ENCODE measurements around the gene PER2. TPM values are rescaled to one million over a fixed set of nuclear protein-coding genes. Genes with fewer than 3 reads are reported as not detected.

The PER2 gene
- total RNA-seq, 1 experiment from 2014 or later, result 5.8 TPM

- no peaks in the 10 kb centered on the region for H3K9me3 ChIP-seq (replicated peaks)
- no peaks in the 10 kb centered on the region for H3K36me3 ChIP-seq
- peaks cover 4% of the 10 kb centered on the region; the same call in 1 of the 2 replicates for H3K27me3 ChIP-seq (replicated peaks)
- no peak overlapping the region for H3K27ac ChIP-seq
- no peak overlapping the region for H3K4me3 ChIP-seq
- no peak for DNase-seq (ENCODE audit: low read depth in 1 of 2, low spot score in 2 of 2)
- H3K4me1 ChIP-seq (replicated peaks), result peaks cover 4% of the 10 kb centered on the region; the same call in 1 of the 2 replicates
Measured at GRCh38 chr2:238225911-238226697, 62.3 kb downstream of the PER2 start.

DNA sequence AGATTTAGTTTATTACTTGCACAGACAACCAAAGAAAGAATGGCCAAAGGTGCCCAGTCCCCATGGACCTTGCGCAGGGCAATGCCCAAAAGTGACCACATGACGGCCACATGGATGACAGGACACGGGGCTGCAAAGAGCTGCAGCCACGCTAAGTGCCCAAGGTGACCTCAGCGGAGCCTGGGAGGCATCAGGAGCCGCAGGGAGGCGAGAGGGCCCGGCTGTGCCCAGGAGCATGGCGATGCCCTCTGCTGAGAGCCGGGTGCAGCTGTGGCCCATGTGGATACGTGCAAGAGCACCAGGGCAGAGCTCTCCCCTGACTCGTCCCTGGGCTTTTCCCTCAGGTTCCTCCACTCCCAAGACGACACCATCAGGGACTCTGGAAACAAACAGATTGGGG, 63.3 kb downstream of the PER2 start:
- Histone ChIP-seq H3K9me3 (replicated peaks) (no peaks in the 10 kb centered on the region), H3K4me1 (replicated peaks) (peaks cover 10% of the 10 kb centered on the region; the same call in 1 of the 2 replicates), H3K4me3 (no peak overlapping the region), H3K27ac (no peak overlapping the region), H3K27me3 (replicated peaks) (no peaks in the 10 kb centered on the region; the same call in 1 of the 2 replicates), H3K36me3 (no peaks in the 10 kb centered on the region)
- DNase-seq (ENCODE audit: low read depth in 1 of 2, low spot score in 2 of 2), result no peak

GRCh38 chr2:238224356-238225035, 63.9 kb downstream of the PER2 start:
- DNase-seq (ENCODE audit: low read depth in 1 of 2, low spot score in 2 of 2), result no peak

DNA sequence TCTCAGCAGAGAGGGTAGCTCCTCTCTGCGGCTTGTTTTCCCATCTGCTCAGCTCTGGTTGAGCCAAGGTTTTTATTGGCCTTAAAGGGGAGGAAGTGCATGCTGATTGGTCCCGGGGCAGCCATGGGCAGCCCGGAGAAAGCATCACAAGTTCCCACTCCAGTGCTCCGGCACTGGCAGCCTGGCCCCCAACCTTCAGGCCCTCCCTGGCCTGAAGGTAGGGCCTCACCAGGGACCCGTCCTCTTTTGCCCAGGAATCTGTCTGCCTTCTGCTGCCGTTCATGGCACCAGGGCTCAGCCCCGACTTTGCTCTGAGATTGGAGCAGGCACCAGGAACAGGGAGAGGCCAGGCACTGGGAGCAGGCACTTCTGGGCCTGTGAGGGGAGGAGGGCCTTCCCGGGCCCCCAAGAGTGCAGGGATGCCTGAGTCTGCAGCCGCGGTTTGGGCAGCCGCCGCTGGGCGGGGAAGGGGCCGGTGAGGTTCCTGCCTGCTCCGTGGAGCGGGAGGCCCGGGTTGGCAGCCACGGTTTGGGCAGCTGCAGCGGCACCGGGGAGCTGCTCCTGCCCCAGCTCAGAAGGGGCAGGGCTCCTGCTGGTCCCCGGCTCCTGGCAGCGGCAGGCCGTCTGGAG, 67.4 kb downstream of the PER2 start:
- Histone ChIP-seq H3K36me3 (no peaks in the 10 kb centered on the region), H3K27ac (no peak overlapping the region), H3K27me3 (replicated peaks) (no peaks in the 10 kb centered on the region), H3K4me3 (peak overlapping the region; percentile 15), H3K9me3 (replicated peaks) (no peaks in the 10 kb centered on the region), H3K4me1 (replicated peaks) (peaks cover 10% of the 10 kb centered on the region; the same call in 1 of the 2 replicates)
- no peak for DNase-seq (ENCODE audit: low read depth in 1 of 2, low spot score in 2 of 2)

More at GRCh38 chr2:238224356-238225035, 63.9 kb downstream of the PER2 start:
- Histone ChIP-seq H3K9me3 (replicated peaks) (no peaks in the 10 kb centered on the region), H3K27ac (no peak overlapping the region), H3K36me3 (no peaks in the 10 kb centered on the region), H3K4me1 (replicated peaks) (peaks cover 10% of the 10 kb centered on the region; the same call in 1 of the 2 replicates), H3K4me3 (no peak overlapping the region), H3K27me3 (replicated peaks) (no peaks in the 10 kb centered on the region; the same call in 1 of the 2 replicates)

GRCh38 chr2:238220274-238220891, 68.0 kb downstream of the PER2 start:
- peaks cover 10% of the 10 kb centered on the region; the same call in 1 of the 2 replicates for H3K4me1 ChIP-seq (replicated peaks)

GRCh38 chr2:238216651-238217184, 71.7 kb downstream of the PER2 start:
- no peak overlapping the region for H3K27ac ChIP-seq
- no peak for DNase-seq (ENCODE audit: low read depth in 1 of 2, low spot score in 2 of 2)
- H3K36me3 ChIP-seq, result no peaks in the 10 kb centered on the region
- H3K9me3 ChIP-seq (replicated peaks), result no peaks in the 10 kb centered on the region
- H3K4me3 ChIP-seq, result no peak overlapping the region
- H3K4me1 ChIP-seq (replicated peaks), result peaks cover 10% of the 10 kb centered on the region; the same call in 1 of the 2 replicates
- H3K27me3 ChIP-seq (replicated peaks), result peaks cover 9% of the 10 kb centered on the region; the same call in 1 of the 2 replicates

More at GRCh38 chr2:238220274-238220891, 68.0 kb downstream of the PER2 start:
- no peak for DNase-seq (ENCODE audit: low read depth in 1 of 2, low spot score in 2 of 2)
- H3K4me3 ChIP-seq, result no peak overlapping the region
- H3K36me3 ChIP-seq, result no peaks in the 10 kb centered on the region
- H3K27ac ChIP-seq, result no peak overlapping the region
- no peaks in the 10 kb centered on the region for H3K9me3 ChIP-seq (replicated peaks)
- no peaks in the 10 kb centered on the region for H3K27me3 ChIP-seq (replicated peaks)

DNA sequence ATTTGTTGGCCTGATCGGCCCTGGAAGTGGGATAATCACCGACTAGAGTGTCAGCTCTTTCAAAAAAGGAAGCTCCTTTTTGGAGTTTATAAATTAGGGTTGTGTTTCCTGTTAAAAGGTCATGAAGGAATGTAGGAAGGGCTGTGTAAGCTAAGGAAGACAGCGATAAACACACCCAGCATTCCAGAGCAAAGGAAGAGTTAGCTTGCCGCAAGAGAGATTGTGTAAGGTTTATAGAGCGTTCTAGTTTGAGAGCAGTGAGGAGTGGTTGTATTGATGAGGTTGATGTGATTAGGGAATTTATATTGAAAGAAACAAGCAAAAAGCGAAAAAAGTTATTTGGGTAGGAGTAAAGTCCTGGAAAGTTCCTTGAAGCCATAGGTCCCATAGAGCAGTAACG, 81.4 kb downstream of the PER2 start:
- Histone ChIP-seq H3K4me1 (replicated peaks) (peaks cover 9% of the 10 kb centered on the region), H3K4me3 (no peak overlapping the region), H3K27me3 (replicated peaks) (peaks cover 23% of the 10 kb centered on the region), H3K36me3 (peaks cover 11% of the 10 kb centered on the region), H3K9me3 (replicated peaks) (peaks cover 6% of the 10 kb centered on the region; the same call in 1 of the 2 replicates), H3K27ac (no peak overlapping the region)
- no peak for DNase-seq (ENCODE audit: low read depth in 1 of 2, low spot score in 2 of 2)

GRCh38 chr2:238203973-238204683, 84.3 kb downstream of the PER2 start:
- Histone ChIP-seq H3K36me3 (peaks cover 23% of the 10 kb centered on the region), H3K4me3 (peak overlapping the region; percentile 100), H3K9me3 (replicated peaks) (peaks cover 6% of the 10 kb centered on the region; the same call in 1 of the 2 replicates), H3K27me3 (replicated peaks) (peaks cover 5% of the 10 kb centered on the region; the same call in 1 of the 2 replicates), H3K27ac (peak overlapping the region; percentile 67), H3K4me1 (replicated peaks) (peaks cover 17% of the 10 kb centered on the region)
- no peak for DNase-seq (ENCODE audit: low read depth in 1 of 2, low spot score in 2 of 2)

GRCh38 chr2:238203094-238203972, 85.1 kb downstream of the PER2 start, which contains the start of gene ILKAP:
Gene ILKAP (minus strand): TSS chr2:238203695. CDS start chr2:238203553, 142 bp downstream.
- H3K4me3 ChIP-seq, result peak within 1 kb of the TSS; percentile 100
- H3K27me3 ChIP-seq (replicated peaks), result peaks cover 5% of the 10 kb centered on the region; the same call in 1 of the 2 replicates
- peak; percentile 74 to 87 for DNase-seq (ENCODE audit: low read depth in 1 of 2, low spot score in 2 of 2)

GRCh38 chr2:238202326-238203093, 85.9 kb downstream of the PER2 start:
- Histone ChIP-seq H3K9me3 (replicated peaks) (peaks cover 4% of the 10 kb centered on the region; the same call in 1 of the 2 replicates), H3K4me1 (replicated peaks) (peaks cover 17% of the 10 kb centered on the region), H3K4me3 (peak overlapping the region; percentile 100), H3K27ac (peak overlapping the region; percentile 62), H3K27me3 (replicated peaks) (no peaks in the 10 kb centered on the region), H3K36me3 (peaks cover 27% of the 10 kb centered on the region)
- peak in 1 of 2 experiments; percentile 23 for DNase-seq (ENCODE audit: low read depth in 1 of 2, low spot score in 2 of 2)

More at GRCh38 chr2:238203094-238203972, 85.1 kb downstream of the PER2 start, which contains the start of gene ILKAP:
- Histone ChIP-seq H3K9me3 (replicated peaks) (peaks cover 6% of the 10 kb centered on the region; the same call in 1 of the 2 replicates), H3K4me1 (replicated peaks) (peaks cover 17% of the 10 kb centered on the region), H3K27ac (peak within 1 kb of the TSS; percentile 67), H3K36me3 (peaks cover 27% of the 10 kb centered on the region)
